ENCODE results near the gene SLC15A3. TPM values are rescaled to one million over a fixed set of nuclear protein-coding genes. Genes with fewer than 3 reads are reported as not detected.
"Not testable (repeated sequence)": the region's sequence is repeated elsewhere in the genome, so short reads cannot be mapped to it uniquely, and the experiment has no call there.

The SLC15A3 gene
- total RNA-seq, 1 donor from 2014 or later: 32.3 TPM

GRCh38 chr11:60974726-60975125, 22.8 kb upstream of the SLC15A3 start:
- DNase-seq (ENCODE audit: low spot score): no peak

GRCh38 chr11:60974316-60974715, 22.3 kb upstream of the SLC15A3 start:
- DNase-seq (ENCODE audit: low spot score): not testable (repeated sequence)

DNA sequence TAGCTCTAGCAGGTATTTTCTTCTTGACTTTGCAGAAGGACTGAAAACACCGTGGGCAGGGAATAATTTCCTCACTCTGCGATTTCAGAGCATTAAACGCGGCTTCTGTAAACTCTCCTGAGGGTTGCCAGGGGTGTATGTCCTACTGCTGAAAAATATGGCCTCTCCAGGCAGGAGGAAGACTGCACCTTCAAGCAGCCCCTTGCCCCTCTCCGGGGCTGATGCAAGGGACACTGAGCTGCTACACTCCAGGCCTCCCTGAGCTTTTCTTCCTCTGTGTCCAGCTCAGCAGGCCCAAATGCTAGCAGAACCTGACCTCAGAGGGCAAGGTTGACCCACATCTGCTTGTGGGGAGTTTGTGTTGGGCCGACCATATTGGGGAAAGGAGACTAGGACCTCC, 21.7 kb upstream of the SLC15A3 start:
- DNase-seq (ENCODE audit: low spot score): no peak

- DNase-seq (ENCODE audit: low spot score): no peak
Measured at GRCh38 chr11:60972182-60973030, 20.4 kb upstream of the SLC15A3 start.

- DNase-seq (ENCODE audit: low spot score): no peak
Measured at GRCh38 chr11:60971520-60971919, 19.5 kb upstream of the SLC15A3 start, which contains the start of gene CD6. Gene CD6, plus strand, starts transcription at chr11:60971680. Its CDS starts 186 bp downstream, at chr11:60971866.

DNA sequence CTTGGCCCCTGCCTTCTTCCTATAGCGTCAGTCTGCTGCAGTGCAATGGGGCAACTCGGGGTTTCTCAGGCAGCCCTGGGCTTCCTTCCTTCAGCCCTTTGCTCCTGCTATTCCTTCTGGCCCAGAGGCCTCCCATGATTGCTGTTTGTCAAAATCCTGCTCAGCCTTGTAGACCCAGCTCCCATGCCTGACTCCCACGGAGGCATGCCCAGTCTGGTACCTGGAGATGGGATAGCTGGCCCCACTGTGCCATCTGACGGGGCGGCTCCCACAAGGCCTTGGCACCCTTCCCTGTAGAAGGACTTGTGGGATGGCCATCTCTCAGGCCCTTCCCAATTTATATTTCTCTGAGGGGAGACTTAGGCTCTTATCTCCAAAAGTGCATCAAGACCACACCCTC, 18.9 kb upstream of the SLC15A3 start:
- DNase-seq (ENCODE audit: low spot score): no peak

DNA sequence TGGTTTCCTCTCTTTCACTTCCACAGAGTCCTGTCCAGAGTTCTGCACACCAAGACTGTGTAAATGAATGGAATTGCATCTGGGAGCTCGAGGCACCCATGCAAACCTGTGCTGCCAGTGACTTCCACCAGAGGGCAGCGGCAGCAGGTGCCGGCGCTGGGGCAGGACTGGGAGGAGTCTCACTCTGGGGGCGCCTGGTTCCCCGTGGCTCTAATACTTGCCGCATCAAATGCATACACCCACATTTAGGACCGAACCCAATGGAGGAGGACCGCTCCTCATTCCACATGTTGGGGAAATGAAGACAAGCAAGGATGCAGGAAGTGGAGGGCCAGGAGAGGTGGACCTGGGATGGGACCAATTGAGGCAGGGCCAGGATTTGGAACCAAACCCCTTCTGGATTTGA, 18.4 kb upstream of the SLC15A3 start:
- DNase-seq (ENCODE audit: low spot score): no peak

- DNase-seq (ENCODE audit: low spot score): no peak
Measured at GRCh38 chr11:60968223-60968622, 16.2 kb upstream of the SLC15A3 start.

DNA sequence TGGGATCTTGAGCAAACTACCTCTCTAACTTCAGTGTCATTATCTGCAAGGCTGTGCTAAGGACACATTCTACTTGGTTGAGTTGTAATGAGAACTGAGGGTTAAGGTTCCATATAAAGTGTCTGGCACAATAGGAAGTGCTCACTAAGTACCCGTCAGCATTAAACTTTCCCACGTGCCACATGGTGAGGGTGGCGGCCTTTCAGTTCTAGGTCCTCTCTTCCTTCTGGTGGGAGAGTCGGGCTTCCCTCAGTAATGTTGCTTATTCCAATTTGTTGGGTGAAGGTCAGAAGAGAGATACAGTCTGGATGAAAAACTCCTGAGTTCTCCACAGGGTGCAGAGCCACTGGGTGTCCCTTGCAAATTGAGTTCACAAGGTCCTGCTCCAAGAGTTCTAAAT, 14.9 kb upstream of the SLC15A3 start:
- no peak for DNase-seq (ENCODE audit: low spot score)

GRCh38 chr11:60964801-60965200, 12.8 kb upstream of the SLC15A3 start:
- no peak for DNase-seq (ENCODE audit: low spot score)

DNA sequence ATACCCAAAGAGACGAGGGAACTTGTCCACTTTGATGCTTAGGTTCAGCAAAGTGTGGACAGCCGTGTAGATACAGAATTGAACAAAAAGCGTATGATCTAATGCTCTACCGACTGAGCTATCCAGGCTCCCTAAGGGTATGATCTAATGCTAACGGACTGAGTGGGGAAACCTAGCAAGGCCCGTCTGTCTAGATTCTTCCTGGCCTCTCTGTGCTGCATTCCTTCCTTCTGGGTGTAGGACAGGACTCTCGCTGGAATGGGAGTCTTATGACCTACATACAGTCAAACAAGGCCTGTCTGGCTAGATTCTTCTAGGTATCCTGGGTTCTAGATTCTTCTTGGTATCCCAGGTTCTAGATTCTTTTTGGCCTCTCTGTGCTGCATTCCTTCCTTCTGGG, 8.4 kb upstream of the SLC15A3 start:
- no peak for DNase-seq (ENCODE audit: low spot score)

- no peak for DNase-seq (ENCODE audit: low spot score)
Measured at GRCh38 chr11:60959431-60959830, 7.5 kb upstream of the SLC15A3 start.

GRCh38 chr11:60957188-60957587, 5.2 kb upstream of the SLC15A3 start:
- DNase-seq (ENCODE audit: low spot score): no peak

GRCh38 chr11:60955571-60955970, 3.6 kb upstream of the SLC15A3 start:
- no peak for DNase-seq (ENCODE audit: low spot score)

DNA sequence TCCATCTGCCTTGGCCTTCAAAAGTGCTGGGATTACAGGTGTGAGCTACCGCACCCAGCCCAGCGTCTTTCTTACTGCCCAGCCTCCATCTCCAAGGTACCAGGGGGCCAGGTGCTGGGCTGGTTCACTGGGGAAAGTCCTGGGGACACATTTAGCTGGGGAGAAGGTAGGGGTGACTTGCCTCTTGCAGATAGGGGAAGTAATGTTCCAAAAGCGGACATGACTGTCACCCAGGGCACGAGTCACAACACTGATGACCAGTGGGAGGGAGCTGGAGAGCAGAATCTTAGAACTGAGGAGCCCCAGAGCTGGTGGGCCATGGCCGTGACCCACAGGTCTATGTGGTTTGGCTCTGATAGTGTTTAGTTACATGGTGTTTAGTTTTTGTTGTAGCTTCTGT, 2.4 kb upstream of the SLC15A3 start:
- DNase-seq (ENCODE audit: low spot score): no peak

GRCh38 chr11:60953781-60954180, 1.8 kb upstream of the SLC15A3 start:
- DNase-seq (ENCODE audit: low spot score): no peak

DNA sequence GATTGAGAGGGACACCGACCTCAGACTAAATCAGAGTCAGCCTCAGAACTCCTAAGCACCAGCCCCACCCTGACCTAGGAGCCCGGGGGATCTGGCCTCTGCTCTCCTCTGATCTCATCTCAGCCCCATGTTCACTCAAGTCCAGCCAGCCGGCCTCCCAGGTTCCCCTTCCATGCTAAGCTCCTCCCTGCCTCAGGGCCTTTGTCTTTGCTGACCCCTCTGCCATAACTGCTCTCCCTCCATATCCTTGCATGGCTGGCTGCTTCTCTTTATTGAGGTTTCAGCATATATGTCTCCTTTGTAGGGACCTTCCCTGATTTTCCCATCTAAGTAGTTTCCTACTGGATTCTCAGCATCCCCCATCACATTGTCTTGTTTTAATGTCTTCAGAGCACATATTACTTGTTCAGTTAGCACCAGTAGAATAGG, 780 bp upstream of the SLC15A3 start:
- no peak for DNase-seq (ENCODE audit: low spot score)

DNA sequence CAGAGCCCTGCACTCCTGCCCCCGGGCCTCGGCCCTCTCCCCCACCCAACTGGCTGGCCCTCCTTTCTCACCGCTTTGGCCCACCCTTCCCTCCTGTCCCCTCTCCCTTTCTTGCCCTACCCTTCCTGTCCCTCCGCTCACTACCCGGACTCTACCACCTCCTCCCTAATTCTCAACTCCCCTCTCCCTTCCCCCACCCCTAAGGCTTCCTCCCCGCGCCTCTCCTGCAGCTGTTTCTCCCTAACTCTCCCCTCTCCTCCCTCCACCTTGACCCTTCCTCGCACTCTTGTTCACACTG, 421 bp downstream of the SLC15A3 start:
- no peak for DNase-seq (ENCODE audit: low spot score)

GRCh38 chr11:60950933-60951605, 907 bp downstream of the SLC15A3 start:
- DNase-seq (ENCODE audit: low spot score): no peak

GRCh38 chr11:60950024-60950423, 2.0 kb downstream of the SLC15A3 start:
- DNase-seq (ENCODE audit: low spot score): no peak

- DNase-seq (ENCODE audit: low spot score): no peak
Measured at GRCh38 chr11:60948250-60948649, 3.7 kb downstream of the SLC15A3 start.

DNA sequence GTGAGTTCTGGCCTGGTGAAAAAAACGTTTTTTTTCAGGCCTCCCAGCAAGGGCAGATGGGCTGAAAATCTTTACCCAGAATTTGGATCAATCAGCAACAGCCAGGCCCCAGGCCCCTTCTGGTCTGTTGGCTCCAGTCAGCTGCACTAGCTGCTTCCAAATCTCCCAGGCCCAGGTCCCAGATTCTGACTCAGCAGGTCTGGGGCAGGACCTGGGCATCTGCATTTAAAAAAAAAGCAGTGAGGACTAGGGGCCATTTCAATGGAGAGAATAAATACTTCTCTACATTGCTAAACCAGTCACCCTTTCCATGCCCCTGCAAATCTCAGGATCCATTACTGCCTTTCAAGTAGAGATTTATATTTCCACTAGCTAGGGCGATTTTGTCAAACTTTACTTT, 4.3 kb downstream of the SLC15A3 start:
- no peak for DNase-seq (ENCODE audit: low spot score)

DNA sequence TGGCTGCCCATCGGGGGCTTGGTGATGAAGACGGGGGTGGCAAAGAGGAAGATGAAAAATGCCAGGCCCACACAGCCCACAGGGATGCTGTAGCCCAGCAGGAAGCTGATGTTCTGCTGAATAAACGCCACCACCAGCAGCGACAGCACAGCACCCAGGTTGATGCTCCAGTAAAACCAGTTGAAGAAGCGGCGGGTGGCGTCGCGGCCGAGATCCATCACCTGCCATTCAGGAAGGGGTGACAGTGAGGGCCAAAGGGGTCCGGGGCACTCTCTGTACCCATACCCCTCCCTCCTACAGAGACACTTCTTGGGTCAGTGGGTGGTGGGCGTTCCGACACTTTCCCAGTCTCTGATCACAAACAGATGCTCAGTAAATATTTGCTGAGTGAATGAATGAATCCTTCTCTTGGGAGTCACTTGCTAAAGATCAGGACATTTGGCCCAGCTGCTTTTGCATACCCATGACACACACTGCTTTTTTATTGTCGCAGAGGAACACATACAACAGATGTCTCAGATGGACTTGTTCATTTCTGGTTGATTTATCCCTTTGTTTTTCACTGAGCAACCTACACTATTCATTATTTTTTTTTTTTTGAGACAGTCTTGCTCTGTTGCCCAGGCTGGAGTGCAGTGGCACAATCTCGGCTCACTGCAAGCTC, 5.2 kb downstream of the SLC15A3 start:
- no peak for DNase-seq (ENCODE audit: low spot score)
